Measurements from ENCODE around the gene HDAC4.

DNA sequence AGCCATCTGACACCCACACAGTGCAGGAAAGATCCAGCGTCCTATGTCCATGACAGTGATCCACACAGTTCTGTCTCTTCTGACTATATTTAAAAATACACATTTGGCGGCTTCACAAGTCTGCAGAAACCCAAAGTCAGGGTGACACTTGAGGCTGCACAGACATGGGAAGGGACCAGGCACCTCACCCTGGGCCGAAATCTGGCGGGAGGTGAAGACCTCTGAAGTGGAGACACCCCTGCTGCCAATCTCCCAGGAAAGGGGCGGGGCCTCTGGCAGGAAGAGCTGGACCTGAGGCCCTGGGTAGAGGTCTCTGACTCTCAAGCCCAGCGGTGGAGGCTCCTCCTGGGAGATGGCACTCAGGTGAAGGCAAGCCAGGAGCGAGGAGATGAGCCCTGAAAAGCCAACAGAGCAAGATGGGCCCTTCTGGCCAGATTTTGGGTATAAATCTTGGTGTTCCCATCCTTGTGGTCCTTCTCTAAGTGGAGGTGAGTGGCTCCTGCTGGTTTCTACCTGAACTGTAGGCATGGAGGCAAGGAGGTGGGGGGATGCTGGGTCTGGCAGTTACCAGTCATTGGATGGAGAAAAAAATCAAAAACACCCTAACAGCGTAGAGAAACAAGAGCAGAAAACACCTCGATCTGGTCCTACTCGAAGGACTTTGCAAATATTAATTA, 248.4 kb downstream of the HDAC4 start:
- TF ChIP-seq ZBTB4 (CRISPR knock-in tag; IDR thresholded peaks at IDR 0.05) (no peak), EP300 (IDR thresholded peaks at IDR 0.05; ENCODE audit: borderline replicate concordance in 1 of 2, control insufficient read depth in 1 of 2, low read depth in 2 of 2, low read length in 2 of 2) (no peak), CTCF (IDR thresholded peaks at IDR 0.05 in 2 of 3, conservative IDR thresholded peaks at IDR 0.05 in 1 of 3; ENCODE audit: control insufficient read depth in 2 of 3, extremely low read depth in 1 of 3, insufficient read depth in 1 of 3, low read depth in 3 of 3, low read length in 3 of 3) (no peak), SPI1 (IDR thresholded peaks at IDR 0.05; ENCODE audit: borderline replicate concordance, insufficient read depth, low read depth, low read length) (no peak), SRF (IDR thresholded peaks at IDR 0.05; ENCODE audit: low read depth in 2 of 2, low read length in 2 of 2) (no peak), BCL3 (IDR thresholded peaks at IDR 0.05; ENCODE audit: borderline replicate concordance, insufficient read depth, low read depth, low read length, poor library complexity, severe bottlenecking) (no peak), SUZ12 (IDR thresholded peaks at IDR 0.05; ENCODE audit: unreplicated experiment) (no peak)

Measured in GM12878 (cell line).